HG02885 (cell line): ENCODE data around the gene RAD51C.
A peak's percentile ranks its signal among the peaks of the same experiment; 100 is the strongest.
"Not testable (repeated sequence)": the region's sequence is repeated elsewhere in the genome, so short reads cannot be mapped to it uniquely, and the experiment has no call there.

Experiments used
- ATAC-seq: cut with Tn5 transposase; IDR thresholded peaks from one replicate; pipeline ENCODE4 v1.9.1; 2021; ENCODE audit warnings: mild to moderate bottlenecking; ENCODE audit not compliant: unreplicated experiment, poor library complexity

The RAD51C gene

GRCh38 chr17:58730937-58731336 lies 38.5 kb downstream of the RAD51C start:
- ATAC-seq: no peak

GRCh38 chr17:58734040-58734439 lies 41.6 kb downstream of the RAD51C start:
- no peak for ATAC-seq

- ATAC-seq: no peak
Observed at GRCh38 chr17:58734811-58735210, 42.4 kb downstream of the RAD51C start.

DNA sequence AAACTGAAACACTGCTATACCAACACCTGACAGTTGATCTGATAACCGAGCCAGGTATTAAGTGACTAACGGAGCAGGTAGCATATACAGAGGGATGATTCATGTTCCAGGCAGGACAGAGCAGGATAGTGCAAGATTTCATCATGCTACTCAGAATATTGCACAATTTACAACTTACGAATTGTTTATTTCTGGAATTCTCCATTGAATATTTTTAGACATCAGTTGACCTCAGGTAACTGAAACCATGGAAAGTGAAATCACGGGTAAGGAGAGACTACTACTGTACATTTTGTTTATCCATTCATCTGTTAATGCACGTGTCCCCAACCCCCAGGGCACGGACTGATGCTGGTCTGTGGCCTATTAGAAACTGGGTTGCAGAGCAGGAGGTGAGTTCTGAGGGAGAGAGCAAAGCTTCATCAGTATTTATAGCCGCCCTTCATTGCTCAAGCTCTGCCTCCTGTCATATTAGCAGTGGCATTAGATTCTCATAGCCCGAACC lies 48.8 kb downstream of the RAD51C start:
- no peak for ATAC-seq

DNA sequence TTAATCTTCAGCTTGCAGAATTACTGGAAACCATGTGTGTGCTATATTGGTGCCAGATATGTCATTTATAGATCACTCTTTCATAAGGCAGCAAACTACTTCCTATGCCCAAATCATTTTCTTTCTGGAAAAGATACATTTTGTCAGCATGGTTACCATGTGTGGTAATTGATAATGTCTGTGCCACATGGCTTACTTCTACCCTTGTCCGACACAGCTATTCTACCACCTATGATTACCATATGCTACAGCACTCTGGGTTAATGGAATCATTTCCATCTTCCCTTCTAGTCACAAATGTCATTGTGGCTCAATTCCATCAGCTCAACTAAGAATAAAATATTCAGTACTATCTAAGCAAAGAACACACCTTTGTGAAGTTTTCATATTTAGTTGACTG lies 55.3 kb downstream of the RAD51C start:
- ATAC-seq: no peak

DNA sequence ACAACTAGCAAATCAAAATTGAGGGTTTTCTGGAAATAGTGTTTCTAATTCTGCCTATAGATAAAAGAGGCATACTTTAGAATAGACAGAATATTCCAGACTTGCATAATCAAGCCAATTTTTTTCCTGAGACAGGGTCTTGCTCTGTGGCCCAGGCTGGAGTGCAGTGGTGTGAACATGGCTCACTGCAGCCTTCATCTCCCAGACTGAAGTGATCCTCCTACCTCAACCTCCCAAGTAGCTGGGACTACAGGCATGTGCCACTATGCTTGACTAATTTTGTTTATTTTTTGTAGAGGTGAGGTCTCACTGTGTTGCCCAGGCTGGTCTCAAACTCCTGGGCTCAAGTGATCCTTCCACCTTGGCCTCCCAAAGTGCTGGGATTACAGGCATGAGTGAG lies 57.2 kb downstream of the RAD51C start:
- not testable (repeated sequence) for ATAC-seq

DNA sequence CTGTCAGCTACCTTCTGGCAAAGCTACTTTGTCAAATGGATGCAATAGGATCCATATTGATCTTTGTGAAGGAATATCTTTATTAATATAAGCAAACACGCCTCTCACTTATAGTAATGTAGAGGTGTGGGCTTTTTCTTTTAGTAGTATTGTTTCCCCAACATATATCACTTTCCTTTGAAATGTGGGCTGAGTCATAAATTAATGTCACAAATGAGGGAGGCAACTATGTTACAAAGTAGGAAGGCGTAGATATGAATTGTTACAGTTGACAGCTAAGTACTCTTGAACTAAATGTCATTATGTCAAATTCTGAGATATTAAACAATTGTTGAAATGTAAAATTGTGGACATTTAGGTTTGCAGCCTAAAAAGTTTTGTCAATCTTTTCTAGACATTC lies 60.6 kb downstream of the RAD51C start:
- no peak for ATAC-seq

DNA sequence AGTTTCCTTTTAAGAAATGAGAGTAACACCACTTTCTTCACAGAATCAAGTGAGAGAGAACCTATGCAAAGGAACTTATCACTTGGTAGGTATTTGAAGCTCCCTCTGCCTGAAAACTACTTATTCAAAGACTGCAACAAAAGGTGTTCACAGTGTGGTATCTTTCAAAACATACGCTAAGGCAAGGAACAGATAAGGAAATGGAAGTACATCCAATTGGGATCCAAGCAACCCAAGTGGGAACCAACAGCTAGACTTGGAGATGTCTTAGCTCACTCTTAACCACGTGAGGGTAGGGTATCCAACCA lies 62.8 kb downstream of the RAD51C start:
- ATAC-seq: no peak

DNA sequence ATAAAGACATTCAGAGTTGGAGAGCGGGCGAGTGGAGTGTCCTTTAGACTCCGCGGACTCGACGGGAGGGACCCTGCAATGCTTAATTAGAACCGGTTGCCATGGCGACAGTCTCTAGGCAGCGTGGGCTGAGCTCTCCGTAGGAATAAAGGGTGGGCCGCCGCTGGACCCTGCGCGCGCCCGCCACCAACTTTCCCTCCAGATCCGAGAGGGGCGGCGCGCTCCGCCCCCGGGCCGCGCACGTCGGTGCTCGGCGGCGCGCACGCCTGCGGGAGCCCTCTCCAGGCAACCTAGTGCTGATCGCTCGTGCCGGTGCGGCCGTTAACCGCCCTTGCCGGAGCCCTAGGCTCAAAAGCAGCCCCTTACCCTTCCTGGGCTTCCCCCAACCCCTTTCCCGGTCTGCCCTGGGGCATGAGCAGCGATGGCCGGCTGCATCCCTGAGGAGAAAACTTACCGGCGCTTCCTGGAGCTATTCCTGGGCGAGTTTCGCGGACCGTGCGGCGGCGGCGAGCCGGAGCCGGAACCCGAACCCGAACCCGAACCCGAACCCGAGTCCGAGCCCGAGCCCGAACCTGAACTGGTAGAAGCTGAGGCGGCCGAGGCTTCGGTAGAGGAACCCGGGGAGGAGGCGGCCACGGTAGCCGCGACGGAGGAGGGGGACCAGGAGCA lies 63.3 kb downstream of the RAD51C start, which contains the start of gene PPM1E:
Gene PPM1E, plus strand, starts transcription at position 278 of the 669 bp plus-strand sequence.
- peak; percentile 71 for ATAC-seq

- no peak for ATAC-seq
Observed at GRCh38 chr17:58756246-58757161, 64.1 kb downstream of the RAD51C start.

DNA sequence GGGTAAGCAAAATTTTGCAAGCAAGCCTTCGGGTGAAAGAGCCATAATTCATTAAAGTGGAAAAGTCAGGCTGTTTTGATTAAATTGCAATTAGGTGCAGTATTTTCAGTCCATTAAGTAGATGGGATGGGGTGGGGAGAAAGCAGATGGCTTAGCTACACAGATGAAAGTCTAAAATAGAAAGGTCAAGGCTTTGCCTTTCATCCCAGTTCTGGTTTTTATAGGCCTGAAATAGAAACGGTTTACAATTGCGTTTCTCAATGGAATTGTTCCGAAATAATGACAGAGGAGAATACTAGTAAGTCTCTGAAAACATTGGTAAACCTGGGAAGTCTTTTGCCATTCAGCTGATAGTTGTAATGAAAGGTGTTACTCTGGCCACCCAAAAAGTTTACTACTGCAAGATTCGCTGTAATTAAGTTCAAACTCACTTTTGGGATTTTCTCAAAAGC lies 64.8 kb downstream of the RAD51C start:
- no peak for ATAC-seq

GRCh38 chr17:58758890-58759289 lies 66.5 kb downstream of the RAD51C start:
- ATAC-seq: no peak

GRCh38 chr17:58759522-58759921 lies 67.1 kb downstream of the RAD51C start:
- ATAC-seq: no peak

DNA sequence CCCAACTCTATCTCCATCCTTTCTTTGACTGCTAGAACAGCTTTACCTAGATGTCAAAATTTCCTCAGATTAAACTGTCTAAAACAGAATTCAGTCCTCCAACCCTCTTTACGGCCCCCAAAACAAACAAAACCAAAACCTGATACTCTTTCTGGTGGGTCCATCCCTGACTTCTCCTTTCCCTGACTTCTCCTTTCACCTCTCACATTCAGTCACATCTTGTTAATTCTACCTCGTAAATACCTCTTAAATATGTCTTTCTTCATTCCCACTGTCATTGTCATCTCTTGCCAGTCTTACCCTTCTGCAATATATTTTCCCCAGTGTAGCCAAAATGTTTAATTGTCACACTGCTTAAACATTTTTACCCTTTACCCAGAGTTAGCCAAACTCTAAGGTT lies 67.8 kb downstream of the RAD51C start:
- no peak for ATAC-seq

DNA sequence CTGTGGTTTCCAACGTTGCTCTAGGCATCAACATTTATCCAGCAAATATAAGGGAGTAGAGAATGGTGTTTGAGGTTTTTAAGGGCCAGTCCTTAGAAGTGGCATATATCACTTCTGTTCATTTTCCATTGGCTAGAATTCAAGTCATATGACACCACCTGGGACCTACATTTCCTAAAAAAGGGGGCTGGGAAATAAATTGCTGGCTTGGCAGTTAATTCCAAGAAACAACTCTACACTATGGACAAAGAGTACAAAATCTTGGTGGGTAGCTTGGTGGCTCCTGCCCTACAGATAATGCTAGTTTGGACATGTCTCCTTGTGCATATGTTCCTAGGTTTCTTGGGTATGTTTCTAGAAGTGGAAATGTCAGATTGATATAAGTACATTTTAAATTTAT lies 70.9 kb downstream of the RAD51C start:
- no peak for ATAC-seq

- ATAC-seq: no peak
Observed at GRCh38 chr17:58764373-58764772, 72.0 kb downstream of the RAD51C start.

GRCh38 chr17:58778482-58778881 lies 86.1 kb downstream of the RAD51C start:
- not testable (repeated sequence) for ATAC-seq

DNA sequence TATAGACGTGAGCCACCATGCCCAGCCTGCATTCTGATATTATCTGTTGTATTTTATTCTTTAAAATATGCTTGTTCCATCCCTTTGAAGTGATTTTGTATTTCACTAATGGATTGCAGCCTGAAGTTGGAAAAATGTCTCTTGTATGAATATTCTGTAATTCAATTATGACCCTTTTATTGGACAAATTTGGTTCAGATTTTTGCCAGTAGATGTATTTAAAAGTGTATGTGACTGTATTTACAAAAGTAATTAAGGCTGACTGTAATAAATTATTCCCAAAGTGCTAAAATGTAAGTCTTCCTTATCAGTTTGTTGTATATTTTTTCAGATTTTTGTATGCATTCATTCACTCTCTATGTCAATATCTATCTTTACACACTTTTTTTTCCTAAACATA lies 87.0 kb downstream of the RAD51C start:
- ATAC-seq: no peak

GRCh38 chr17:58783380-58783779 lies 91.0 kb downstream of the RAD51C start:
- no peak for ATAC-seq

- no peak for ATAC-seq
Observed at GRCh38 chr17:58785097-58785496, 92.7 kb downstream of the RAD51C start.
